ENCODE measurements around the gene WSB2.

WSB2 gene

GRCh38 chr12:118058227-118058626 is 2.8 kb downstream of the WSB2 start:
- Histone ChIP-seq H3K9ac (ENCODE audit: low read length) (no peak overlapping the region), H3K4me2 (ENCODE audit: low read length) (no peak overlapping the region), H4K20me1 (ENCODE audit: insufficient read depth, low read length) (no peaks in the 10 kb centered on the region), H3K4me1 (ENCODE audit: insufficient read depth, low read length, severe bottlenecking) (peaks cover 20% of the 10 kb centered on the region), H3K36me3 (ENCODE audit: insufficient read depth, low read length) (no peaks in the 10 kb centered on the region), H2AFZ (ENCODE audit: low read length) (no peak overlapping the region), H3K4me3 (ENCODE audit: low read depth, low read length, poor library complexity, severe bottlenecking) (no peak overlapping the region), H3F3A (ENCODE audit: insufficient read depth, low read length) (0 out of 2 replicates have a peak, but pooled peaks cover 4% of the 10 kb centered on the region), H3K79me2 (ENCODE audit: insufficient read depth, low read length) (no peaks in the 10 kb centered on the region), H3K9me2 (ENCODE audit: low read depth, low read length) (no peaks in the 10 kb centered on the region), H3K27ac (ENCODE audit: low read depth, low read length, poor library complexity, severe bottlenecking) (no peak overlapping the region), H3K9me3 (ENCODE audit: low read length) (no peaks in the 10 kb centered on the region), H3K27me3 (ENCODE audit: insufficient read depth, low read length) (no peaks in the 10 kb centered on the region; the same call in 1 of the 2 replicates)
- TF ChIP-seq EZH2 (IDR thresholded peaks at IDR 0.05; ENCODE audit: borderline replicate concordance, low read length) (no peak), CTCF (IDR thresholded peaks at IDR 0.05; ENCODE audit: low read length) (no peak)

DNA sequence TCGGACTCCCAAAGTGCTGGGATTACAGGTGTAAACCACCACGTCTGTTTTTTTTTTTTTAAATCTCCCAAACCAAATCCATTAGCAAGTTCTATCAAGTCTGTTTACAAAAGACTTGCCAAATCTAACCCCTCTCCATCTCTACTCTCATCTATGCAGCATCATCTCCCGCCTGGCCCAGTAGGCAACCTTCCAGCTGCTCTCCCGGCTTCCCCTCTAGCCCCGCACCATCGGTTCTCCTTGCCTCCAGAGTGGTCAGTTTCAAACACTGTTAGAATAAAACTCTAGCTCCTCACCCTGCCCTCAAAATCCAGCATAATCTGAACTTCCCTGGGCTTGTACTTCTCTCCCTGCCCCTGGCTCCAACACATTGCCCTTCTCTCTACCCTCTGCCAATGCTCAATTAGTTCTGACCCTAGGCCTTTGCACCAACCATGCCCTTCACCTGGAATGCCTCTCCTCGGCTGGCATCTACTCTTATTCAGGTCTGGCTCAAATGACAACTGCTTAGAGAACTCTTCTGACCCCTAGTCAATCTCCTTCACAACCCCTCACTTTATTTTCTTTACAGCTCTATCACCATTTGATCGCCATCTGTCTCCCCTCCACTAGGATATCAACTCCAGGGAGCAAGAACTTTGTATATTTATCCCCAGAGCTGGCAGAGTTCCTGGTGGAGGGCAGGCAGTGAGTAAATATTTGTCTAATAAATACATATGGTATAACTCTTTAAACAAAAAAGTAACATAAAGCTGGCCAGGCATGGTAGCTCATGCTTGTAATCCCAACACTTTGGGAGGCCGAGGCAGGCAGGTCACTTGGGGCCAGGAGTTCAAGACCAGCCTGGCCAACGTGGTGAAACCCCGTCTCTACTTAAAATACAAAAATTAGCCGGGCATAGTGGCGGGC is 4.9 kb downstream of the WSB2 start:
- Histone ChIP-seq H3K27me3 (ENCODE audit: insufficient read depth, low read length) (no peaks in the 10 kb centered on the region), H3K9me2 (ENCODE audit: low read depth, low read length) (no peaks in the 10 kb centered on the region), H3K9ac (ENCODE audit: low read length) (no peak overlapping the region), H2AFZ (ENCODE audit: low read length) (no peak overlapping the region), H3K9me3 (ENCODE audit: low read length) (no peaks in the 10 kb centered on the region), H3K4me2 (ENCODE audit: low read length) (no peak overlapping the region), H3F3A (ENCODE audit: insufficient read depth, low read length) (0 out of 2 replicates have a peak, but pooled peaks cover 4% of the 10 kb centered on the region), H3K27ac (ENCODE audit: low read depth, low read length, poor library complexity, severe bottlenecking) (no peak overlapping the region), H4K20me1 (ENCODE audit: insufficient read depth, low read length) (no peaks in the 10 kb centered on the region), H3K4me1 (ENCODE audit: insufficient read depth, low read length, severe bottlenecking) (peaks cover 9% of the 10 kb centered on the region), H3K79me2 (ENCODE audit: insufficient read depth, low read length) (no peaks in the 10 kb centered on the region), H3K4me3 (ENCODE audit: low read depth, low read length, poor library complexity, severe bottlenecking) (no peak overlapping the region), H3K36me3 (ENCODE audit: insufficient read depth, low read length) (no peaks in the 10 kb centered on the region)
- TF ChIP-seq EZH2 (IDR thresholded peaks at IDR 0.05; ENCODE audit: borderline replicate concordance, low read length) (no peak), CTCF (IDR thresholded peaks at IDR 0.05; ENCODE audit: low read length) (no peak)

DNA sequence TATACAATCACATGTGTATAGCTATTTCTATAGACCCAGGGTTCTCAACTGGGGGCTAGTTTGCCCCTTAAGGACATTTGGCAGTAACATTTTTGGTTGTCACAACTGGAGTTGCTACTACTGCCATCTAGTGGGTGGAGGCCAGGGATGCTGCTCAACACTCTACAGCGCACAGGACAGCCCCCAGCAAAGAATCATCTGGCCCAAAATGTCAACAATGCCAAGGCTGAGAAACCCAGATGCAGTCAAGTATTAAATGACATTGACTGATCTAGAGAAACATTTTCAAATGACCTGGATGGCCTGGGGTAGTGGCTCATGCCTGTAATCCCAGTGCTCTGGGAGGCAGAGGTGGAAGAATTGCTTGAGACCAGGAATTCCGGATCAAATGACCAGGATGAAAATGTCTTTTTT is 5.8 kb downstream of the WSB2 start:
- no peaks in the 10 kb centered on the region for H3K79me2 ChIP-seq (ENCODE audit: insufficient read depth, low read length)

More for the DNA sequence above, 5.8 kb downstream of the WSB2 start:
- TF ChIP-seq EZH2 (IDR thresholded peaks at IDR 0.05; ENCODE audit: borderline replicate concordance, low read length) (no peak), CTCF (IDR thresholded peaks at IDR 0.05; ENCODE audit: low read length) (peak; percentile 80)
- Histone ChIP-seq H3K36me3 (ENCODE audit: insufficient read depth, low read length) (no peaks in the 10 kb centered on the region), H3K9me3 (ENCODE audit: low read length) (no peaks in the 10 kb centered on the region), H3K9me2 (ENCODE audit: low read depth, low read length) (no peaks in the 10 kb centered on the region), H3K4me3 (ENCODE audit: low read depth, low read length, poor library complexity, severe bottlenecking) (no peak overlapping the region), H3K4me1 (ENCODE audit: insufficient read depth, low read length, severe bottlenecking) (peaks cover 5% of the 10 kb centered on the region), H3K27me3 (ENCODE audit: insufficient read depth, low read length) (no peaks in the 10 kb centered on the region), H4K20me1 (ENCODE audit: insufficient read depth, low read length) (no peaks in the 10 kb centered on the region), H3K9ac (ENCODE audit: low read length) (no peak overlapping the region), H3F3A (ENCODE audit: insufficient read depth, low read length) (0 out of 2 replicates have a peak, but pooled peaks cover 4% of the 10 kb centered on the region), H3K4me2 (ENCODE audit: low read length) (no peak overlapping the region), H3K27ac (ENCODE audit: low read depth, low read length, poor library complexity, severe bottlenecking) (no peak overlapping the region), H2AFZ (ENCODE audit: low read length) (no peak overlapping the region)
